ENCODE measurements around the gene PDZD8.

Gene PDZD8

GRCh38 chr10:117239051-117239450 lies 136.2 kb downstream of the PDZD8 start:
- TF ChIP-seq GATA2 (IDR thresholded peaks at IDR 0.05; ENCODE audit: low read depth, low read length) (no peak), GATA3 (IDR thresholded peaks at IDR 0.05; ENCODE audit: low read depth, low read length) (no peak)

- TF ChIP-seq GATA3 (IDR thresholded peaks at IDR 0.05; ENCODE audit: low read depth, low read length): no peak
- no peak for TF ChIP-seq GATA2 (IDR thresholded peaks at IDR 0.05; ENCODE audit: low read depth, low read length)
These were observed 137.7 kb downstream of the PDZD8 start for GRCh38 chr10:117237401-117237991.

- TF ChIP-seq GATA3 (IDR thresholded peaks at IDR 0.05; ENCODE audit: low read depth, low read length) (no peak), GATA2 (IDR thresholded peaks at IDR 0.05; ENCODE audit: low read depth, low read length) (no peak)
These were observed 147.0 kb downstream of the PDZD8 start for GRCh38 chr10:117228210-117228609.
